HG02840 (cell line): ENCODE data around the gene KCTD3.

Experiments
- ATAC-seq: cut with Tn5 transposase; IDR thresholded peaks from one replicate; pipeline ENCODE4 v1.9.1; 2021; ENCODE audit warnings: mild to moderate bottlenecking, moderate library complexity, moderate number of reproducible peaks; ENCODE audit not compliant: unreplicated experiment, low FRiP score

The KCTD3 gene

DNA sequence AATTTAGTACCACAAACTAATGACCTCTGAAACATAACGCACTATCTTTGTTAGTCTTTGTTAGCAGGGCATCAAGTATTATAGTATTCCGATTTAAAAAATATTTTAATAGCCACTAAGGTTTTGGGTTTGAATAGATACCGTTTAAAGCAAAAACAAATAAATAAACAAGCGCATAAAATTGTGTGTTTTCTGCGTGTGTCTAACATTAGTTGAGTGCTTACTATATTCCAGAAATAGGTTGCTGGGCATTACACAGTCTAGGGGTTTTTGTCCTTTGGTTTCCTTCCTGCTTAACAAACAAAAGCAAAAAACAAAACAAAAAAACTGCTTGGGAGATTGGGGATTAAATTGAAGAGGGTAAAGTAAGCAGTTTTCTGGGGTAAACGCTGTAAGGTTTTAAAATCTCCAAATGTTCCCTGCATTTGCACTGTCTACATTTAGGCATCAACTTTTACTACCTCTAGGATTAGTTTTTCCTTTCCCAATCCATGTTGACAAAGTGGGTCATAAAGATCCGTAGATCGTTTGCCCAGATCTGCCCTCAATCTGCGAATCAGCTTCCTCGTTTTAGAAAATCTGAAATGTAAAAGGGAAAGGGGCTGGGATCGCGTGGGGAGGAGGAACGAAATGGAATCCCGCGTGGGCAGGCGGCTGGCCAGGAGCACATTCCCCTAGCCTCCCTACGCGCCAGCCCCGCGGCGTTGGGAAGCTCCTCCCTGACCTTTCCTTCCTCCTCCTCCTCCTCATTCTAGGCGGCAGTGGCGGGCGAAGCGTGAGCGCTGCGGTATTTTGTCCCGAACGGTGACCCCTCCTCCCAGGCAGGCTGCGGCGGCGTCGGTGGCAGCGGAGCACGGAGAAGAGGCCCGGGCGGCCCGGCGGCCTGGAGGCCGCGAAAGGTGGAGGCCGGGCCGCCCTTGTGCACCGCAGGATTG, at the start of gene KCTD3:
Gene KCTD3 (plus strand): TSS at position 749 of the 935 bp plus-strand sequence. CDS start 382 bp downstream, outside the sequence.
- ATAC-seq = peak; percentile 58

- ATAC-seq = no peak
Measured at GRCh38 chr1:215517441-215517891, 49.6 kb upstream of the KCTD3 start.

- ATAC-seq = no peak
Measured at GRCh38 chr1:215518594-215518993, 48.5 kb upstream of the KCTD3 start.

- ATAC-seq = no peak
Measured at GRCh38 chr1:215521279-215521678, 45.8 kb upstream of the KCTD3 start.

DNA sequence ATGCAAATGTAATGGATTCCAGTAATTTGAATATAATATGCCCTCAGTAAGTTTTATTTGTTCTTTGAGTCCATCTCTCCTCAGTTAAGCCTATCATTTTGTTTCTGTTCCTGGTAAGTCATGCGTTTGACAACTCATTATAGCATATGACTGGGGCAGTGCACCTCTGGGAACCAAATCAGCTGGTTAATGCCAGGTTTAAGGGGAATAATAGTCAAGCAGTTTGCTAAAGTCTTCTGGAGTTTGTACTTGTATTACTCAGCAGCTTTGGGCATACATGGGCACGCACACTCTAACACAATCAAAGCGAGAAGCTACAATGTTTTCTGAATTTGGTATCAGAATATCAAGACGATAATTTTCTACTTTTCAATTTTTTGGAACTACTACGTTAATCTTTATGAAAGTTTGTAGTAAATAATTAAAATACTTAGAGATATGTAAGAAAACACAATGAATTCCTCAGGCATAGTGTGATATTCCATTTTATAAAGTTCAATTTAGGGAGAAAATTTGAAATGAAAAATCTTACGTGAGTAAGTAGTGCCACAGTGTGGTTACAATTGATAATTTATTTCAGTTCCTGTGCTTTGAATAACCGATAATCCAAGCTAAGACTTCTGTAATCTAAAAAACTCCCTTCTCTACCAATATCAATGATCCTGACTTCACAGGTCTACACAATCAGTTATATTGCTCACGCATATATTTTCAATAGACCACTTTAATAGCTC, 43.8 kb upstream of the KCTD3 start:
- no peak for ATAC-seq

GRCh38 chr1:215523906-215524305, 43.2 kb upstream of the KCTD3 start:
- no peak for ATAC-seq

- ATAC-seq = no peak
Measured at GRCh38 chr1:215526147-215526845, 40.8 kb upstream of the KCTD3 start.

DNA sequence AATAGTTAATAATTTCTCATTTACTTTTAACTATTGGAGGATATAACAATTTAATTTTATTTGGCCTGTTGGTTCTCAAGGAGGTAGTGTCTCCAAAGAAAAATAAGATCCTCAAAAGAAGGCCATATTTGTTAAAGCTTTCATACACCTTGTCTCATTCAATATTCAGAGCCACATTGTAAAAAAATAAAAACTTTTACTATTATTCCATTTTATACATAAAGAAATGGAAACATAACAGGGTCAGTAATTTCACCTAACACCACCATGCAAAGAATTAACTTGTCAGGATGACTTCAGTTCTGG, 40.3 kb upstream of the KCTD3 start:
- no peak for ATAC-seq

- no peak for ATAC-seq
Measured at GRCh38 chr1:215529111-215529510, 38.0 kb upstream of the KCTD3 start.

GRCh38 chr1:215529571-215529970, 37.5 kb upstream of the KCTD3 start:
- ATAC-seq = no peak

GRCh38 chr1:215530401-215530984, 36.6 kb upstream of the KCTD3 start:
- ATAC-seq = no peak

GRCh38 chr1:215539803-215540570, 27.1 kb upstream of the KCTD3 start:
- ATAC-seq = no peak

- no peak for ATAC-seq
Measured at GRCh38 chr1:215542301-215542700, 24.8 kb upstream of the KCTD3 start.

DNA sequence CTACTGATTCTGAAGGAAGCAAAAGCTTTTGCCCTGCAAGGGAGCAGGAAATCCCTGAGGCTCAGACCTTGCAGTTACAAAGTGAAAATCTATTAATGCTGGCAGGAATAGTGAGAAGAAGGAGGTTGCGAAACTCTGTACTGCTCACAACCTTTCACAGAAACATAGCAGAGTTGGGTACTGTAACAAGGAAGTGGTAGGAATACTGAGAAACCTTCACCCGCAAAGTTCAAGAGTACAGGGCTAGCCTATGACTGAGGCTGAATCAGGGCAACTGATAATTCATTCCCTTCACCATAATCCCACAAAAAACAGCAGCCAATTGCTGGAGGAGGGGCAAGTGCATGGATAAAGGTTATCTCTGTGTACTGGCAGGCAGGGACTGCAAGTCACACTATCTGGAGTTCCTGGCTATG, 23.9 kb upstream of the KCTD3 start:
- no peak for ATAC-seq

DNA sequence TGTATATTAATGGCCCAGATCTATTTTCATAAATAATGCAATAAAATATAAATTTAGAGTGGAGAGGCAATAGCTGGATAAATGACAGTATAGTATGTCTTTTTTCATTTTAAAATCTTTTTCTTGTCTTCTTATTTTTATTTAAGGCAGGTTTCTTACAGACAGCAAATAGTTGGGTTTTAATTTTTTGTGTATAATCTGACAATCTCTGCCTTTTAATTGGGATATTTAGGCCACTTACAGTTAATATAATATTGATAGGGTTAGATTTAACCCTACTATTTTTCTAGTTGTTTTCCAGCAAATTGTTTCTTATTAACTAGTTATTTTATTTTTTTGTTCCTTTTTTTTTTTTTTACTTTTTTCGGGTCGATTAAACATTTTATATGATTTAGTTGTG, 23.3 kb upstream of the KCTD3 start:
- ATAC-seq = no peak

- ATAC-seq = no peak
Measured at GRCh38 chr1:215544566-215544965, 22.5 kb upstream of the KCTD3 start.

- no peak for ATAC-seq
Measured at GRCh38 chr1:215545096-215545495, 22.0 kb upstream of the KCTD3 start.

DNA sequence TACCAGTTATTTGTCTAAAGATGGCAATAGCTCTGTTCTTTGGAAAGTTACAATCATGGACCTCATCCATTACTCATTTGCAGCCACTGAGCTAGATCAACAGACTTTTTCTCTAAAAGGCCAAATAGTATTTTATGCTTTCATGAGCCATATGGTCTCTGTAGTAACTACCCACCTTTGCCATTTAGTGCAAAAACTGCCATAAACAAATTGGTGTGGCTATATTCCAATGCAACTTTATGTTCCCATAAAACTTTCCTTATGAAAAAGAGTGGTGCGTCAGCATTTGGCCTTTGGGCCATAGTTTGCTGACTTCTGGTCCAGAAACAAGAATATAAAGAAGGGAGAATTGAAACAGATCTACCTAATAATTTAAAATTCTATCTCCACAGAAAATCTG, 20.1 kb upstream of the KCTD3 start:
- ATAC-seq = no peak

DNA sequence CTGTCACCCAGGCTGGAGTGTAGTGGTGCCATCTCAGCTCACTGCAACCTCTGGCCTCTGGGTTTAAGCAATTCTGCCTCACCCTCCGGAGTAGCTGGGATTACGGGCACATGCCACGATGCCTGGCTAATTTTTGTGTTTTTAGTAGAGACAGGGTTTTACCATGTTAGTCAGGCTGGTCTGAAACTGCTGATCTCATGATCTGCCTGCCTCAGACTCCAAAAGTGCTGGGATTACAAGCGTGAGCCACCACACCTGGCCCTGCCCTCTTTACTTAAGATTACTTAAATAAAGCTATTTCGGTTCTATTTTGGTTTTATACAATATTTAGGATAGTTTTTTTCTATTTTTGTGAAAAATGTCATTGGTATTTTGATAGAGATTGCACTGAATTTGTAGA, 15.3 kb upstream of the KCTD3 start:
- ATAC-seq = no peak

- ATAC-seq = no peak
Measured at GRCh38 chr1:215554865-215555264, 12.2 kb upstream of the KCTD3 start.
